Neuronal stem cell (in vitro differentiated cells): ENCODE results near the gene ANKRD60.

Experiments used
- DNase-seq: peaks from one replicate; pipeline ENCODE4 v3.0.0-alpha.2; 2013; ENCODE audit warnings: low spot score
- H2AFZ ChIP-seq: one replicate; pipeline ENCODE4 v1.6.1; 2013; ENCODE audit warnings: mild to moderate bottlenecking, low read length, inconsistent platforms
- H2AK5ac ChIP-seq: 2 replicates; pipeline ENCODE4 v1.6.1; 2013; ENCODE audit warnings: low read depth, mild to moderate bottlenecking, inconsistent platforms, low read length, moderate library complexity, mixed read lengths
- H2BK120ac ChIP-seq: 2 replicates; pipeline ENCODE4 v1.6.1; 2013; ENCODE audit warnings: low read depth, mild to moderate bottlenecking, inconsistent platforms, low read length, moderate library complexity, mixed read lengths
- H2BK12ac ChIP-seq: one replicate; pipeline ENCODE4 v1.6.1; 2013; ENCODE audit warnings: low read length, inconsistent platforms
- H2BK15ac ChIP-seq: 2 replicates; pipeline ENCODE4 v1.6.1; 2013; ENCODE audit warnings: mild to moderate bottlenecking, low read length, inconsistent platforms, mixed read lengths
- H2BK5ac ChIP-seq: one replicate; pipeline ENCODE4 v1.6.1; 2013; ENCODE audit warnings: inconsistent platforms, mild to moderate bottlenecking, low read length, moderate library complexity
- H3K14ac ChIP-seq: one replicate; pipeline ENCODE4 v1.6.1; 2013; ENCODE audit warnings: low read length, inconsistent platforms
- H3K18ac ChIP-seq: 2 replicates; pipeline ENCODE4 v1.6.1; 2013; ENCODE audit warnings: low read length, inconsistent platforms
- H3K23ac ChIP-seq: 2 replicates; pipeline ENCODE4 v1.6.1; 2013; ENCODE audit warnings: low read depth, mild to moderate bottlenecking, mixed read lengths, low read length, inconsistent platforms; ENCODE audit not compliant: poor library complexity
- H3K27ac ChIP-seq: replicated peaks from 3 replicates; pipeline ENCODE4 v1.5.1; 2013; ENCODE audit warnings: low read length, inconsistent platforms
- H3K27me3 ChIP-seq, 3 experiments: 2 replicates each; pipeline ENCODE4 v1.6.1; 2013; ENCODE audit warnings: low read length in 3 of 3, mild to moderate bottlenecking in 2 of 3, inconsistent platforms in 1 of 3, low read depth in 1 of 3, mixed read lengths in 1 of 3, moderate library complexity in 1 of 3; ENCODE audit not compliant: control insufficient read depth in 3 of 3, insufficient read depth in 3 of 3
- H3K36me3 ChIP-seq, 2 donors: replicated peaks in 1 of 2; 2 replicates each; pipeline ENCODE4 v1.6.1; 2013; ENCODE audit warnings: low read length in 2 of 2; ENCODE audit not compliant: control insufficient read depth in 2 of 2, insufficient read depth in 2 of 2
- H3K4ac ChIP-seq: 2 replicates; pipeline ENCODE4 v1.6.1; 2013; ENCODE audit warnings: inconsistent platforms, mild to moderate bottlenecking, low read length, moderate library complexity
- H3K4me1 ChIP-seq, 2 donors: 1 replicate in 1 of 2; 2 replicates in 1 of 2; pipeline ENCODE4 v1.6.1; 2013; ENCODE audit warnings: low read length in 2 of 2, low read depth in 1 of 2; ENCODE audit not compliant: control insufficient read depth in 2 of 2, insufficient read depth in 1 of 2
- H3K4me2 ChIP-seq: one replicate; pipeline ENCODE4 v1.6.1; 2013; ENCODE audit warnings: mild to moderate bottlenecking, low read length, inconsistent platforms; ENCODE audit not compliant: insufficient read depth, poor library complexity, severe bottlenecking
- H3K4me3 ChIP-seq, 2 donors: 2 replicates each; pipeline ENCODE4 v1.5.1; 2013; ENCODE audit warnings: low read length in 2 of 2, mild to moderate bottlenecking in 2 of 2, inconsistent platforms in 1 of 2, moderate library complexity in 1 of 2
- H3K79me1 ChIP-seq: one replicate; pipeline ENCODE4 v1.6.1; 2013; ENCODE audit warnings: low read depth, mild to moderate bottlenecking, inconsistent platforms, low read length, moderate library complexity
- H3K9ac ChIP-seq: one replicate; pipeline ENCODE4 v1.6.1; 2013; ENCODE audit warnings: mild to moderate bottlenecking, low read depth, low read length, inconsistent platforms; ENCODE audit not compliant: poor library complexity
- H3K9me3 ChIP-seq, 2 donors: replicated peaks in 1 of 2; 2 replicates each; pipeline versions ENCODE3 to v1.6.1; 2013; ENCODE audit warnings: low read length in 2 of 2, mild to moderate bottlenecking in 2 of 2, inconsistent platforms in 1 of 2, low read depth in 1 of 2, mixed read lengths in 1 of 2, moderate library complexity in 1 of 2; ENCODE audit not compliant: control insufficient read depth in 2 of 2, insufficient read depth in 1 of 2
- H4K8ac ChIP-seq: one replicate; pipeline ENCODE4 v1.6.1; 2013; ENCODE audit warnings: low read depth, mild to moderate bottlenecking, inconsistent platforms, low read length, moderate library complexity
- H4K91ac ChIP-seq: one replicate; pipeline ENCODE4 v1.6.1; 2013; ENCODE audit warnings: low read length, low read depth, mild to moderate bottlenecking, inconsistent platforms; ENCODE audit not compliant: poor library complexity
- WGBS, 2 donors: extraction: QIAGEN DNeasy Blood & Tissue Kit; methylation state at CpG; one replicate each; pipeline ENCODE4 v1.1.7; 2013; ENCODE audit warnings: missing lambda C conversion rate in 2 of 2, mixed read lengths in 1 of 2; ENCODE audit not compliant: insufficient read length in 2 of 2, insufficient replicate concordance in 1 of 2; ENCODE audit errors: extremely low coverage in 2 of 2; 5-methylcytosine and 5-hydroxymethylcytosine counted together

The ANKRD60 gene

DNA sequence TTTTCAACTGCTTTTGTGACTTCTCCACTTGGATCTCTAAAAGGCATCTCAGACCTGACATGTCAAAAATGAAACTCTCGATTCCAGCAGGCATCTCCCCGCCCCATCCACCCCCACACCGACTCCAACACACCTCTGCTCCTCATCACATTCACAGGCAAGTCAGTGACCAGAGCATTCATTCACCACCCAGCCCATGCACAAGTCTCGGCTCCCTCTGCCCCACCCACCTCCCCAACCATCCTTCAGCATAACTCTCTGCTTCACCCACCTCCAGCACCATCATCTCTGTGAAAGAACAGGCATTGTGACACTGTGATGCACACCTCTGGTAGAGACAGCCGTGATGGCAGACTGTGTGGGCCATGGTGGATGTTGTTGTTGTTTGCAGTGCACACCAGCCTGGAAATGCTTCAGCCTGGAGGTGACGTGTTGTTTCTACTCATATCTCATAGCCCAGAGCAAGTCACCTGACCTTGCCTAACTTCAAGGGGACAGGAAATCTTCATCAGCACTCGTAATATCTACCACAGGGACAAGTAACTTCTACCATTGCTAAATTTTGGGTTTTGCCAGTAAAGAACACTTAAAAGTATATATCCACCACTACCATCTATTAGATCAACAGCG, 56.5 kb downstream of the ANKRD60 start:
- no CpG with 5 or more reads among the region's 8 CpGs for WGBS, 2 donors

DNA sequence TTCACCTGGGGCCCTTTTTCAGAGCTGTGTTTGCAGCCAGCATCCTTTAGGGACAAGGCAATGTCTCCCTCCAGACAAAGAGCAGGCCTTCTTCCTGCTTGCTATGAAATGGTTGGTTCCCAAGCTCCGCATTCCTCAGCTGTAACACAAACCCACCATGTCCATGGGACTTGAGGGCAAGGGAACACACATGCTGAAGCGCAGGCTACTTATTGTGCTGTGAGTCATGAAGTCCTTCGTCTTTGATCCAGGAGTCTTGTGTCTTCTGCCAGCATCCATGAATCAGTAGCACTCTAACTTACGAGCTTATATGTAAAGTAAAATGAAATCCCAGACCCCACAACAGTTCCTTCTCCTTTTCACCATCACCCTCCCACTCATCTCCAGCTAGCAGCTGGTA, 59.0 kb downstream of the ANKRD60 start:
- Histone ChIP-seq H3K18ac (no peak overlapping the region), H3K4me3 (no peak overlapping the region), H2BK5ac (no peak overlapping the region), H3K79me1 (no peaks in the 10 kb centered on the region), H3K36me3 (no peaks in the 10 kb centered on the region), H2BK120ac (no peak overlapping the region), H2BK15ac (no peak overlapping the region), H2AFZ (no peak overlapping the region), H3K4ac (no peak overlapping the region), H3K4me2 (no peak overlapping the region), H3K9ac (no peak overlapping the region), H2AK5ac (no peak overlapping the region), H3K4me1 (no peaks in the 10 kb centered on the region), H3K14ac (no peak overlapping the region), H3K27me3 (peaks cover 0 to 7% (median 0%) of the 10 kb centered on the region in 3 experiments), H3K23ac (no peak overlapping the region), H3K27ac (no peak overlapping the region), H2BK12ac (no peak overlapping the region), H3K9me3 (no peaks in the 10 kb centered on the region), H4K8ac (no peak overlapping the region), H4K91ac (no peak overlapping the region)
- WGBS, 2 donors, result no CpG with 5 or more reads among the region's 4 CpGs
- no peak for DNase-seq

More for the DNA sequence above, 56.5 kb downstream of the ANKRD60 start:
- peaks cover 0 to 6% of the 10 kb centered on the region in 2 donors for H3K4me1 ChIP-seq
- H4K8ac ChIP-seq, result no peak overlapping the region
- no peak overlapping the region for H2BK120ac ChIP-seq
- DNase-seq, result no peak
- H2AK5ac ChIP-seq, result no peak overlapping the region
- H3K27ac ChIP-seq, result no peak overlapping the region
- H3K14ac ChIP-seq, result no peak overlapping the region
- no peak overlapping the region for H3K4me3 ChIP-seq
- H3K4ac ChIP-seq, result no peak overlapping the region
- no peaks in the 10 kb centered on the region for H3K36me3 ChIP-seq
- no peaks in the 10 kb centered on the region for H3K79me1 ChIP-seq
- H2BK5ac ChIP-seq, result no peak overlapping the region
- H3K18ac ChIP-seq, result no peak overlapping the region
- no peak overlapping the region for H2BK15ac ChIP-seq
- H2AFZ ChIP-seq, result no peak overlapping the region
- no peak overlapping the region for H3K23ac ChIP-seq
- no peak overlapping the region for H2BK12ac ChIP-seq
- peaks cover 0 to 5% (median 0%) of the 10 kb centered on the region in 3 experiments for H3K27me3 ChIP-seq
- H4K91ac ChIP-seq, result no peak overlapping the region
- H3K9me3 ChIP-seq, result no peaks in the 10 kb centered on the region
- H3K4me2 ChIP-seq, result no peak overlapping the region
- H3K9ac ChIP-seq, result no peak overlapping the region

DNA sequence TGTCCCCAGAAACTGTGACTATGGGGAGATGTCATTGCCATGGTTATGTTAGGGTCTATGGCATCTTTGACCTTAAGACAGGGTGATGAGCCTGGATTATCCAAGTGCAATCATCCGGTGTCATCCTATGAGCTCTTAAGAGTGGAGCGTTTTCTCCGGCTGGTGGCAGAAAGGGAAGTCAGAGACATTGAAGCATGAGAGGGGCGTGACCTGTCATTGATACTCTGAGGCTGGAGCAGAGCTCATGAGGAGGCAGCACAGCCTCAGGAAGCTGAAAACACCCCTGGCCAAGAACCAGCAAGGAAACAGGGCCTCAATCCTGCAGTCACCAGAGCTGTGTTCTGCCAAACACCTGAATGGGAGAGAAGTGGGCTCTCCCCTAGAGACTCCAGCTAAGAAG, 59.6 kb downstream of the ANKRD60 start:
- Histone ChIP-seq H3K4ac (no peak overlapping the region), H2BK15ac (no peak overlapping the region), H3K23ac (no peak overlapping the region), H2BK12ac (no peak overlapping the region), H2BK120ac (no peak overlapping the region), H3K27ac (no peak overlapping the region), H2AFZ (no peak overlapping the region), H3K9ac (peak overlapping the region; percentile 7), H3K9me3 (no peaks in the 10 kb centered on the region), H4K8ac (no peak overlapping the region), H3K4me2 (no peak overlapping the region), H4K91ac (no peak overlapping the region), H2AK5ac (no peak overlapping the region), H2BK5ac (no peak overlapping the region), H3K4me1 (no peaks in the 10 kb centered on the region), H3K14ac (no peak overlapping the region), H3K79me1 (no peaks in the 10 kb centered on the region), H3K36me3 (no peaks in the 10 kb centered on the region), H3K27me3 (peaks cover 0 to 7% (median 0%) of the 10 kb centered on the region in 3 experiments), H3K4me3 (no peak overlapping the region), H3K18ac (no peak overlapping the region)
- DNase-seq, result no peak
- WGBS, 2 donors, result no CpG with 5 or more reads among the region's 4 CpGs

DNA sequence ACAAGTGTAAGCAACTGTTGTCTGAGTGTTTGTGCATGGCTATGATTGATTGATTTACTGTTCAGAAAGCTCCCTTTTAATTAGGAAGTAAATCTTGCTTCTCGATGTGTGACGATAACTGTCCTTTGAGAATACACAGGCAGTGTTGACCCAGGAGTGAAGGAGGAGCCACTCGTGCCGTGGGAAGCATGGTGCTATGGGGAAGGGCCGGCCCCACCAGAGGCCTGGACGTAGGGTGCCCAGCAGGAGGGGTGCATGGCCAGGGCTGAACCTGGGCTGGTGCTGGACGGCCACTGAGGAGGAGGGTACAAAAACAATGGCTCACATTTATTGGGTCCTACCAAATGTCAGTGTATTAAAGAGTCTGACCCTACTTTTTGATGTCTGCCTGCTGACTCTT, 60.7 kb downstream of the ANKRD60 start:
- DNase-seq, result no peak
- Histone ChIP-seq H3K14ac (no peak overlapping the region), H3K9ac (no peak overlapping the region), H3K4me3 (no peak overlapping the region), H2BK12ac (no peak overlapping the region), H2BK15ac (no peak overlapping the region), H3K23ac (no peak overlapping the region), H3K4ac (no peak overlapping the region), H2BK120ac (no peak overlapping the region), H3K4me1 (no peaks in the 10 kb centered on the region), H2AK5ac (no peak overlapping the region), H3K4me2 (no peak overlapping the region), H2AFZ (no peak overlapping the region), H3K36me3 (no peaks in the 10 kb centered on the region), H3K9me3 (no peaks in the 10 kb centered on the region), H2BK5ac (no peak overlapping the region), H4K91ac (no peak overlapping the region), H3K18ac (no peak overlapping the region), H3K27ac (no peak overlapping the region), H3K27me3 (peaks cover 0 to 7% (median 0%) of the 10 kb centered on the region in 3 experiments), H4K8ac (no peak overlapping the region), H3K79me1 (no peaks in the 10 kb centered on the region)
- no CpG with 5 or more reads among the region's 7 CpGs for WGBS, 2 donors
